Psoas muscle (tissue), 8 donors: Measurements from ENCODE around the gene EGR1. TPM values are rescaled to one million over a fixed set of nuclear protein-coding genes. Genes with fewer than 3 reads are reported as not detected.
A peak's percentile ranks its signal among the peaks of the same experiment; 100 is the strongest.

Source experiments
- ATAC-seq, 4 donors: fragments of 200-7000 bp; cut with Tn5 transposase; one replicate each; pipeline ENCODE4 v1.9.1; 2020; ENCODE audit warnings: moderate library complexity in 3 of 4, mild to moderate bottlenecking in 2 of 4
- DNase-seq, 2 donors: peaks; one replicate each; pipeline ENCODE4 v3.0.0-alpha.2; 2020
- H3K27ac ChIP-seq: fragments of 200-600 bp; one replicate; pipeline ENCODE4 v1.8.0; 2022
- H3K27me3 ChIP-seq, 3 donors: fragments of 200-600 bp in 1 of 3; one replicate each; pipeline versions ENCODE4 v1.6.1 to v1.8.0; 2013 to 2022; ENCODE audit warnings: low read length in 2 of 3, mild to moderate bottlenecking in 2 of 3, moderate library complexity in 1 of 3; ENCODE audit not compliant: insufficient read depth in 3 of 3
- H3K36me3 ChIP-seq, 2 donors: fragments of 200-600 bp in 1 of 2; one replicate each; pipeline versions ENCODE4 v1.6.1 to v1.8.0; 2013 to 2022; ENCODE audit warnings: low read depth in 1 of 2, mild to moderate bottlenecking in 1 of 2, moderate library complexity in 1 of 2; ENCODE audit not compliant: insufficient read depth in 1 of 2
- H3K4me1 ChIP-seq: fragments of 200-600 bp; one replicate; pipeline ENCODE4 v1.8.0; 2022
- H3K4me3 ChIP-seq: fragments of 200-600 bp; one replicate; pipeline ENCODE4 v1.8.0; 2022; ENCODE audit warnings: mild to moderate bottlenecking
- H3K9me3 ChIP-seq: fragments of 200-600 bp; one replicate; pipeline ENCODE4 v1.8.0; 2022
- CTCF ChIP-seq: fragments of 200-600 bp; IDR thresholded peaks from one replicate; pipeline ENCODE4 v1.8.0; 2022; ENCODE audit warnings: antibody characterized with exemption
- WGBS, 3 donors: extraction: QIAGEN DNeasy Blood & Tissue Kit; methylation state at CpG; one replicate each; pipeline versions ENCODE4 v1.1.6 to v1.1.7; 2013; 5-methylcytosine and 5-hydroxymethylcytosine counted together
- intact Hi-C, 2 donors: fragments of 100-400 bp; cut with DNase I; formaldehyde crosslinking; loops; one replicate each; pipeline versions ENCODE4 v1.11.0 to v1.14.2; 2022
- long read RNA-seq, 2 donors: library from polyadenylated mRNA; unstranded; transcript quantifications; one replicate each; pipeline ENCODE4 v2.0.0, GENCODE V29; 2021
- polyA plus RNA-seq, 3 donors: library from polyadenylated mRNA; stranded (reverse); fragments of 200-250 nt; gene quantifications; one replicate each; pipeline ENCODE4 v1.2.3, GENCODE V29; 2013
- total RNA-seq, 4 donors: library from RNA; stranded (reverse); fragmentation: NEBNext Ultra II Directional in 2 of 4; extraction: Animal tissue kit (Norgen Biotek cat#: 25700) in 2 of 4; gene quantifications; one replicate each; pipeline versions ENCODE4 v1.2.1 to v1.2.4, GENCODE V29; 2021 to 2023
- donor health status: healthy with polysubstance abuse.
- donor health status: DM: no; HTN: no; CAD: no; lungs with moderate emphysema.
- donor health status: Bipolar disorder and iron deficiency.
- donor health status: healthy.
- donor health status: DM: yes; HTN: yes; CAD: no.
- donor health status: DM: no; HTN: no; CAD: no.
- donor health status: DM: no; HTN: no; CAD: no.
- donor health status: DM: yes; HTN: yes; CAD: no.

Gene EGR1
- total RNA-seq = 100 to 1,000 TPM in 2 of 4 donors, 10 to 100 TPM in 1, 1 to 10 TPM in 1; 10.0 to 171 (median 74.8) TPM
- polyA plus RNA-seq = 100 to 1,000 TPM in 1 of 3 donors, 10 to 100 TPM in 2; 12.0 to 168 (median 14.9) TPM
- long read RNA-seq, donor 1, transcript EGR1-201 (2 exons, 3,138 nt) = major isoform, 10 of 15 reads
- long read RNA-seq, donor 1, partial matches to known transcripts = 0 of 15 reads
- long read RNA-seq, donor 1, other reads (novel, unspliced or antisense) = 5 of 15 reads
- long read RNA-seq, donor 2, transcript EGR1-201 (2 exons, 3,138 nt) = major isoform, 12 of 22 reads
- long read RNA-seq, donor 2, partial matches to known transcripts = 1 of 22 reads
- long read RNA-seq, donor 2, other reads (novel, unspliced or antisense) = 9 of 22 reads

GRCh38 chr5:138465261-138466124, at the start of gene EGR1:
EGR1 (plus strand) TSS chr5:138465479; CDS start chr5:138465762, 283 bp downstream.
- intact Hi-C loops = loop anchor here in 1 of 2 donors (2.0 to 5.0 kb wide), 2 partner anchors 23 to 37 kb away; no protein-coding TSS in a partner anchor
- WGBS, 3 donors = 0 to 1% (median 1%) methylated on average over 51 to 85 of the region's 85 CpGs
- Histone ChIP-seq H3K36me3 (peaks cover 4 to 6% of the 10 kb centered on the region in 2 donors), H3K4me1 (peaks cover 5% of the 10 kb centered on the region), H3K9me3 (no peaks in the 10 kb centered on the region), H3K27me3 (no peaks in the 10 kb centered on the region), H3K27ac (peak within 1 kb of the TSS; percentile 99), H3K4me3 (peak within 1 kb of the TSS; percentile 93)
- no peak for TF ChIP-seq CTCF
- ATAC-seq (peak; percentile 60 to 70 (median 64)), DNase-seq (peak; percentile 93 to 96)

DNA sequence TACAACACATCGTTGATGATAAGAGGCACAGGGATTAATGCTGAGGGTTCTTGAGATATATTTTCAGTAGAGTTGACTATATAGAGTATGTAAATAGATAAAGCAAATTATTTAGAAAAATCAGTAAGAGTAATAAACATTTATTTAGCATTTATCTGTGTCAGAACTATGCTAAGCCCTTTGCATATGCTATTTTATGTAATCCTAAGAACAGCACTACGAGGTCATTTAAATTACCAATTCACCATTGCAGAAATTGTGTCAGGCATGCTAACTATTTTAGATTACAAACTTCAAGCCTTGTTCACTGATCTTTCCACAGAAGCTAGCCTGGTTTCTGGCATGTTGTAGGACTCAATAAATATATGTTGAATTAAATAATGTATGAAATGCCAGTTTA, 46.8 kb upstream of the EGR1 start:
- peaks cover 12 to 96% of the 10 kb centered on the region in 2 donors for H3K36me3 ChIP-seq
- no peak overlapping the region for H3K4me3 ChIP-seq
- intact Hi-C loops = loop anchor here in 1 of 2 donors (10.0 kb wide), 1 partner anchor 194 kb away; no protein-coding TSS in a partner anchor
- ATAC-seq (no peak), DNase-seq (no peak)
- H3K27ac ChIP-seq = no peak overlapping the region
- 86 to 95% (median 88%) methylated on average over 2 of the region's 2 CpGs for WGBS, 3 donors
- no peaks in the 10 kb centered on the region for H3K9me3 ChIP-seq
- no peak for TF ChIP-seq CTCF
- H3K4me1 ChIP-seq = no peaks in the 10 kb centered on the region
- no peaks in the 10 kb centered on the region for H3K27me3 ChIP-seq

GRCh38 chr5:138425079-138425478, 40.2 kb upstream of the EGR1 start:
- 74 to 91% (median 84%) methylated on average over 1 of the region's 1 CpG for WGBS, 3 donors
- Histone ChIP-seq H3K27ac (no peak overlapping the region), H3K4me3 (no peak overlapping the region)

DNA sequence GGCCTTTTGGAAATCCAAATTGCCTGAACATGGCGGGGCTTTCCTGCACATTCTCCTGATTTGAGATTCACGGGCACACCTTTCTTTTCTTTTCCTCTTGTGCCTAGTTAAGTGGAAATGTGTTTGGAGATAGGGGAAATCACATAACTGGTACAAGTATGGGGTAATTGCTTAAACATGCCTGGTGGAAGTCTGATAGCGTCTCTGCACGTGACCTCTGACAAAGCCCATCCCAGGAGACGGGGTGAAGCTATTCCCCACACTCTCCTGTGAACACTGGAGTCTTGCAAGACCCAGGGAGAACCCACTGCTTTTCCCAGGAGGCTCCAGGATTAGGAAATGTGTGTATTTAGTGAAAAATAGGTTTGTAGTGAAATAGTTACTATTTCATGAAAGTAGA, 29.3 kb upstream of the EGR1 start:
- 66 to 70% (median 69%) methylated on average over 5 of the region's 5 CpGs for WGBS, 3 donors
- Histone ChIP-seq H3K4me3 (no peak overlapping the region), H3K4me1 (peaks cover 13% of the 10 kb centered on the region), H3K36me3 (peaks cover 12 to 66% of the 10 kb centered on the region in 2 donors), H3K9me3 (no peaks in the 10 kb centered on the region), H3K27me3 (no peaks in the 10 kb centered on the region), H3K27ac (no peak overlapping the region)
- no peak for DNase-seq
- intact Hi-C loops = no loop called here
- TF ChIP-seq CTCF = no peak
- ATAC-seq = no peak

More at GRCh38 chr5:138425079-138425478, 40.2 kb upstream of the EGR1 start:
- no peak for DNase-seq
- TF ChIP-seq CTCF = no peak
- Histone ChIP-seq H3K9me3 (no peaks in the 10 kb centered on the region), H3K36me3 (peaks cover 12 to 100% of the 10 kb centered on the region in 2 donors), H3K4me1 (no peaks in the 10 kb centered on the region), H3K27me3 (no peaks in the 10 kb centered on the region)
- intact Hi-C loops = no loop called here
- no peak for ATAC-seq
